ENCODE data around the gene WWOX. TPM values are rescaled to one million over a fixed set of nuclear protein-coding genes. Genes with fewer than 3 reads are reported as not detected.

The WWOX gene
- total RNA-seq, 1 experiment from 2014 or later, result 20.3 TPM

- no peak for DNase-seq (ENCODE audit: low read depth)
These were observed 633.2 kb downstream of the WWOX start for GRCh38 chr16:78732696-78733095.

DNA sequence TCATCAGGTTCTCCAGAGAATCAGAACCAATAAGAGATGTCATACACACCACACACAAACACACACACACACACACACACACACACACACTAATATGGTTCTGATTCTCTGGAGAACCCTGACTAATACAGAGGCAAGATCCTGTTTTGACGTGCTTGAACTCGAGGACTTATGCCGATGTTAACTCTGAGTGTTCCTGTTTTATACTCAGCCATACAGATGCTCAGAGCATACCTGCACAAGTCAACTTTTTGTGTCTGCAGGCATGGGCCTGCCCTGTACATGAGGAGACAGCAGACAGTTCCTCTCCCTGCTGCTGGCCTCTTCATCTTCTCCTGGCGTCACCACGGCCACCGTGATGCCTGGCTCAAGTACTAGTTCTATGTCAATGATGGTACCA lies 635.9 kb downstream of the WWOX start:
- DNase-seq (ENCODE audit: low read depth), result no peak

GRCh38 chr16:78737630-78738029 lies 638.2 kb downstream of the WWOX start:
- no peak for DNase-seq (ENCODE audit: low read depth)

DNA sequence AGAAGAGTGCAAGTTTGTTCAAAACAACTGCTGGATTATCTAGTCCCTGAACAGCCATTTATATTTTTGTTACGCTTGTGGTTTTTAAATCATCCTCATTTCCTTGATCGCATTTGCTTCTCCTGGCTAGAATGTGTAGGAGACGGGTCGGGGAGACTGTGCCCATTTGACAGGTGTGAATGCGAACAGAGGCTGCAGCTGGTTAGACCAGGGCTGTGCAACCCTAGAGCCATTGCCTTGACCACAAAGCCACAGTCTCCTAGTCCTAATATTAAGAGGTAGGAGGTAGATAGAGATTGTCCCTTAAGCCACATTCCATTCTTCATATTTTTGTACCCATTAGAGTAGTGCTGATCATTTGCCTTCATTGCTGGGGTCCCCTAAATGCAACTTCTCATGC lies 639.1 kb downstream of the WWOX start:
- DNase-seq (ENCODE audit: low read depth), result no peak

DNA sequence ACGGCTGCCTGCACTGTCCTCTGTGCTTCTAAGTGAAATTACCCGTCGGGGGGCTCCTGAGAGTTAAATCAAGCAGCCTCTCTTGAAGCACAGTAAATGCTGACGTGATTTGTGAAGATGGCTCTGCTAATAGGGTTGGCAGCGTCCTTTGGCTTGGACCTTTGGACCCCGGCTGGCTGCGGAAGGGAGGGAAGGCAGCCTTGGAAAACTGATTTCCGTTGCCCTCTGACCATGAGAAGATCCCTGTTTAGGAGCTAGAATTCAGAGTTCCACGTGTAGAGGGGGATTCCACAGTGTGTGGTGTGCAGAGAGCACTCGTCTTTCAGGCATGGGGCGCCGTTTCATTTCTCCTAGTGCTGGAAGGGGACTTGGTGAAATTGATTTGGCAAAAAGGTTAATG lies 640.8 kb downstream of the WWOX start:
- DNase-seq (ENCODE audit: low read depth), result no peak

DNA sequence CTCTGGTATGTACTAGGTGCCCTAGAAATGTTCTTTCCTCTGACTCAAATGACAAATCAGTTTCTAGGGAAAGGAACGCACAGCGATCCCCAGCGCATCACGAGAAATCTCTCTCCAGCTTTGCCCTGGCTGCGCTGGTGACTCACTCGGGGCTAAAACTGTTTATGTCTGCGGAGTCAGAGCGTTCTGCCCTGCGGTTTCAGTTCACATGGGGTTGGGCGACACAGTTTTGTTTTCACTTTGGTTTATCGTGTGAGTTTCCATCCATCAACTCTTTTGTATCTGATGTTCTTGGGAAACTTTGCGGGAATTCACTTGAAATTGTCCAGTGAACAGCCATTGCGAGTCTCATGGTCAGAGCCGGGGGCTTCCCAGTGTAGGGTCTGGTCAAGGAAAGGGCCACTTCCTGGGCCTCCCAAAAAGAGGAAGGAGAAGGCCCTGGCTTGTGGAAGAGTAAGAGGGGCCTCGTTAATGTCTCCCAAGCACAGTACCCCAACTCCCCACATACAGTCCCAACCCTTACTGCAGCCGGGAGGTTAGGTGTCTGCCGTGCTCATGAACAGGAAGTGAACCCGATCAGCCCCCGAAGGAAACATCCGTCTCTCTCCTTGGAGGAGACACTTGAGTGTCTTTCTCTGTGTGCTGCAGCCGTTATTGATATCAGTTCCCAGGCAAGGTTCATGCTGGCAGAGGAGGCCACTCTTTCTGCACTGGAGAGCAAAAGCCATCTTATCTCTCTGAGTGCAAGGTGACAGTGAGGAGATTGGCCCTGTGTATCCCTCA lies 643.2 kb downstream of the WWOX start:
- peak; percentile 58 for DNase-seq (ENCODE audit: low read depth)

DNA sequence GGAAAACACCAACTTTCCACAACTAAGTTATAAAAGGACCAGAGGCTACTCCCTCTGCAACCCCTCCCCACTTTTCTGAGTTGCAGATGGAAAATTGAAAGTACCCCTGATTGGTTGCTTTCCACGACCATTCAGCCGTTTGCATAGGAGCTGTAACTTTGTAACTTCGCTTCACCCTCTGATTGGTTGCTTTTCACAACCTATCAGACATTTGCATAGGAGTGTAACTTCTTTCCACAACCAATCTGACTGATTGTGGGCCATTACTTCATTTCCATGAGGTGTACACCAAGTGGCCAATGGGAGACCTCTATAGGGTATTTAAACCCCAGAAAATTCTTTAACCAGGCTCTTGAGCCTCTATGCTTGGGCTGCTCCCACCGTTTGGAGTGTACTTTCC lies 644.1 kb downstream of the WWOX start:
- no peak for DNase-seq (ENCODE audit: low read depth)

DNA sequence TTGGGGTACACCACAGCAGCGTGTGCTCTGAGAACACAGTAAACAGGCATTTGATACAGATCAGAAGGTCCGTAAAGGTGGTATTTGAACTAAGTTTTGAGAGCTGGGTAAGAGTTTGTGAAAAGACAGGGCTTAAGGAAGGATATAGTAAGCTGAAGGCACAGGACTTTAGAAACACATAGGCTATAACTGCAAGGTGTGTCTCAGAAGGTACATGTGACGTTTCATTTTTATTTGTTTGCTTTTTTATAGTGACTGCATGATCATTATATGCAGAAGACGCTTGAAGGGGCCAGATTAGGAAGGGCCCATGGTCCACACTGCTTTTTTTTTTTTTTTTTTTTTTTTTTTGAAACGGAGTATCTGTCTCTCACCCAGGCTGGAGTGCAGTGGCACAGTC lies 644.6 kb downstream of the WWOX start:
- DNase-seq (ENCODE audit: low read depth), result no peak

- DNase-seq (ENCODE audit: low read depth), result no peak
These were observed 645.3 kb downstream of the WWOX start for GRCh38 chr16:78744796-78745107.

DNA sequence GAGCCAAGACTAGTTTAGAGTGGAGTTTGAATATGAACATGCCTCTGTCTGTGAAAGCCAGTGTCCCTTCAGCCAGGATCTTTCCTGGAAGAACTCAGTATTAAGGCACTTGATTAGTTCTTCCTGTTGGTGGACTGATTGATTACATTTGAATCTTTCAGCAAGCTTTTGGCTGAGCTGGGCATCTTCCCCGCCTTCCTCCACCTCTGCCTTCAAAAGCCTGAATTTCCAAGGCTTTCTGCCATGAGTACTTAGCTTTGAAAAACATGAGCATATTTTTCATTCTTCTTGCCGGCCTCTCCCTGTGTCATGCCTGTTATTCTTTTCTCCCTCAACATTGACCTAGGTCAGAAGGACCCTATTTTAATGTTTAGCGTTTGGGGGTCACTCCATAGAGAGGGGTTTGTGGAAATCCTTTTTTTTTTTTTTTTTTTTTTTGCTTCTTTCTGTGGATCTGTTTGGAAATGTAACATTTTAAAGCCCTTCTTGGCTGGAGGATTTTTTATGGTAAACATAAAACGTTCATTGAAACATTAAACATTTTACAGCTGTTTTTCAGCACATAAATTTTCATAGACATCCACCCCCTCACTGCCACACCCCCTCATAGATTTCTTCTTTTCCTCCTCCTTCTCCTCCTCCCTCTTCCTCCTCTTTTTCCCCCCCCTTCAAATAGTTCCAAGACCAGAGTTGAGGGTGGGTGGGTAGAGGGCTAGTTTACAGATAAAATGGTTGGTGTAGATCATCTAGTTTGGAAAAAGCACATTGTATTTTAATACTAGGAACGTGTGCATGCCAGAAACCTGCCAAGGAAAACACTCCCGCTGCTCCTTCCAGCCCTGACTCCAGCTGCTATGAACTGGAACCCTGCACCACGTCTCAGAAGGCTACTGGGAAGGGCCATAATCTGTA lies 645.9 kb downstream of the WWOX start:
- no peak for DNase-seq (ENCODE audit: low read depth)

DNA sequence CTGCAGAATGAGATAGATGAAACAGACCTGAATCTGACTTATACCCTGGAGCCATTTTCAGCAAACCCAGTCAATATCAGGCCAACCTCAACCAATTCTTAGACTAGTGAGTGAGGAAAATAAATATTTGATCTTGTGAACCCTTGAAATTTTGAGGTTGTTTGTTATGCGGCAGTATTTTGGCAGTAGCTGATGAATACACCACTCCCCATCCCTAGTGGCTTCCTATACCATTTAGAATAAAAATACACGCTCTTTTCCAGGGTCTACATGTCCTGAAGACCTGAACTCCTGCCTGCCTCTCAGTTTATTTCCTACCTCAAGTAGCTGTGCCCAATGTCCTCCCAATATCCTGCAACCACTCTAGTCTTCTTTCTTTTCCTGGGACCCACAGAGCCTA lies 647.3 kb downstream of the WWOX start:
- DNase-seq (ENCODE audit: low read depth), result no peak

DNA sequence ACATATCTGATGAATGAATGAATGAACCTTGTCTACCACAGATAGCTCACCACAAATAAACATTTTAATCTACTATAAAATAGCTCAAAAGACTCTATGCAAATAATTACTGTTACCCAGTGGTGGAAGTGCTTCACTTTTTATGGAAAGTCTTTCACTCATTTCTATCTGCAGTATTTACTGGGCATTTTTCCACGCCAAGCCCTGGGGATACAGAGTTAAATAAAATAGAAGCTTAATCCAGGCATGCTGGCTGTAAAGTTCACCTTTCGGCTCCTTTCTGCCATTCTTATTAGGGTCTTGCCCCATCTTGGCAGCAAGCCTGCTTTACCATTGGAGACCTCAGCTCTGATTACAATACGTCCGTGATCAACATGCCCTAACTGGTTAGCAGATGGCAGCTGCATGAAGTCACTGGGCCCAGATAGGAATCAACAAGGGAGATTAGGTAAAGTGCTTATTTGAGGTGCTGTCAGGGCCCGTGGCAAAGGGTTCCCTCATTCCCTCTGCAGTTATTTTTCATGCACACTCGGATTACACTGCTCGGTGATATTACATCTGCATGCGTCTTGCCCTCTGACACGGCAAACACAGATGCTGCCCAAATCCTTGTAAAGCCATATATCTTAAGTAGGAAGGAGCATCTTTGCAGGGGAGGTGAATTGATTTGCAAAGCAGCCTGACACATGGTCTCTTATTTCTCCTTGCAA lies 648.9 kb downstream of the WWOX start:
- no peak for DNase-seq (ENCODE audit: low read depth)

GRCh38 chr16:78749745-78750268 lies 650.4 kb downstream of the WWOX start:
- no peak for DNase-seq (ENCODE audit: low read depth)

DNA sequence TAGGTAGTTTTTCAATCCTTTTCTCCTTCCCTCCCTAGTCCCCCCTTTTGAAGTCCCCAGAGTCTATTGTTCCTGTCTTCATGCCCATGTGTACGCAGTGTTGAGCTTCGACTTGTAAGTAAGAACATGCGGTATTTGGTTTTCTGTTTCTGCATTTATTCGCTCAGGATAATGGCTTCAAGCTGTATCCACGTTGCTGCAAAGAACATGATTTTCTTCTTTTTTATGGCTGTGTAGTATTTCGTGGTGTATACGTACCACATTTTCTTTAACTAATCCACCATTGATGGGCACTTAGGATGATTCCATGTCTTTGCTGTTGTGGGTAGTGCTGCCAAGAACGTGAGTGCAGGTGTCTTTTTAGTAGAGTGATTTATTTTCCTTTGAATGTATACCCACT lies 651.2 kb downstream of the WWOX start:
- DNase-seq (ENCODE audit: low read depth), result no peak

DNA sequence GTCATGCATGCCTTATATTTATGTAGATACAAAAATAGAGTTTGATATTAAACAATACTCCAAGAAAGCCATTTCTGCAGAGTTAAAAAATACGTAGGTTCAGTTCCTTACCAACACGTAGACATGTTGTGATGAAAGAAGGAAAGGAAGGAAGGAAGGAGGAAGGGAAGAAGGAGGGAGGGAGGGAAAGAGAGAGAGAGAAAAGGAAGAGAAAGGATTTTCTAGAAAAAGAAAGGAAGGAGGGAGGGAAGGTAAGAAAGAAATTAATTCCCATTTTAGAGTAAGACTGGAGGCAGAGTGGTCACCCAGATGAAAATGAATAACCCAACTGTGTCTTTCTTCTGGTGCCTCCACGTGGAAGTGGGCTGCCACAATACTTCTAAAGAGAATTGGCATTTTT lies 652.1 kb downstream of the WWOX start:
- no peak for DNase-seq (ENCODE audit: low read depth)

DNA sequence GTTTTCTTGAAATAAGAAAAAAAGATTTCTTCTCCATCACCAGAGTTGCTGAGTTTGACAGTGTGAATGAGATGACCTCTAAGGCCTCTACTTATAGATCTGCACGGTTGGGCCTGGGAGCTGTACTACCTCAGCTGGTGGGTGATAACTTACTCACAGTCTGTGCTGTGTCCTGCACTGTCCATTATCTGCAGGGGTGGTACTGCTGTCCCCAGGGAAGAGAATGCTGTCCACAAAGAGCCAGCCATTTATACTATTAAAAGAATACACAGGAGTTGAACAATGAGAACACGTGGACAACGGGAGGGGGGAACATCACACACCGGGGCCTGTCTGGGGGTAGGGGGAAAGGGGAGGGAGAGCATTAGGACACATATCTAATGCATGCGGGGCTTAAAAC lies 655.3 kb downstream of the WWOX start:
- no peak for DNase-seq (ENCODE audit: low read depth)

- no peak for DNase-seq (ENCODE audit: low read depth)
These were observed 656.6 kb downstream of the WWOX start for GRCh38 chr16:78755751-78756661.

- no peak for DNase-seq (ENCODE audit: low read depth)
These were observed 660.1 kb downstream of the WWOX start for GRCh38 chr16:78759596-78759995.

- no peak for DNase-seq (ENCODE audit: low read depth)
These were observed 661.2 kb downstream of the WWOX start for GRCh38 chr16:78760611-78761010.

DNA sequence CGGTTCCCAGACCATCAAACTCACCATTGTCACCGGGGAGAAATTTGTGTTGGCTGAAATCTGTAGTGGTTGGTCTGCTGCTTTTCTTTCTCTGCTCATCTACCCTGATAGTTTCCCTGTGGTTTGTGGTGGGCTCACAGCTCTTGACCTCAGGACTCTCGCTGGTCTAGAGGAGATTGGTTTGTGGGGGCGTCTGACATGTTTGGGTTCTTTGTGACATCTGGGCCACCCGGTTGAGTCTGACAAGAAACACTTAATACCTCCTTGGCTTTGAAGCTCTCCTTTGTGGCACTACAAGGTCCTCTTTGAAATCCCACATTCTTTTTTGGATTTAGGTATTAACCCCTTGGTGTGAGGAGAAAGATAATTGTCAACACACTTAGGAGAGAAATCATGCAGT lies 662.0 kb downstream of the WWOX start:
- no peak for DNase-seq (ENCODE audit: low read depth)

- no peak for DNase-seq (ENCODE audit: low read depth)
These were observed 662.8 kb downstream of the WWOX start for GRCh38 chr16:78762222-78762621.
